ENCODE results near the gene PIN1.

The PIN1 gene

GRCh38 chr19:9881720-9882119, 46.6 kb downstream of the PIN1 start:
- TF ChIP-seq YY1 (IDR thresholded peaks at IDR 0.05; ENCODE audit: low read depth) (no peak), NFIC (IDR thresholded peaks at IDR 0.05) (0 out of 2 replicates have a peak, but pooled peaks have one; percentile 7)

GRCh38 chr19:9883231-9883758, 48.2 kb downstream of the PIN1 start:
- no peak for TF ChIP-seq TAF1 (IDR thresholded peaks at IDR 0.05; ENCODE audit: low read depth)
- TF ChIP-seq CEBPB (IDR thresholded peaks at IDR 0.05), result no peak
- TF ChIP-seq CREB1 (IDR thresholded peaks at IDR 0.05; ENCODE audit: low read depth), result no peak

DNA sequence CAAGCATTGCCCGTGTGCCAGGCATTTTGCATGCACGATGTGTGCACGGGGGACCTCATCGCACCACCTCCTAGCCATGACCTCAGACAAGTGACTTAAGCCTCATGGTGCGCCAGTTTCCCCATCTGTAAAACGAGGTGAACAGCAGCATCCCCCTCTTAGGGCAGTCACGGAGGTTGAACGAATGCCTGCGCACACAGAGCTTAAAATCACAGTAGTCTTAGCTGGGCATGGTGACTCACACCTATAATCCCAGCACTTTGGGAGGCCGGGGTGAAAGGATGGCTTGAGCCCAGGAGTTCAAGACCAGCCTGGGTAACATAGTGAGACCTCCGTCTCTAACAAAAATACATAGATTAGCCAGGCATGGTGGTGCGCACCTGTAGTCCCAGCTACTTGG, 48.6 kb downstream of the PIN1 start:
- TF ChIP-seq TEAD4 (IDR thresholded peaks at IDR 0.05) (no peak), NFIC (IDR thresholded peaks at IDR 0.05) (no peak), CREB1 (IDR thresholded peaks at IDR 0.05; ENCODE audit: low read depth) (no peak), CEBPB (IDR thresholded peaks at IDR 0.05) (no peak), FOXM1 (IDR thresholded peaks at IDR 0.05; ENCODE audit: borderline replicate concordance, low read depth) (no peak), TAF1 (IDR thresholded peaks at IDR 0.05; ENCODE audit: low read depth) (no peak), EP300 (IDR thresholded peaks at IDR 0.05; ENCODE audit: borderline replicate concordance) (no peak), RAD21 (IDR thresholded peaks at IDR 0.05; ENCODE audit: low read depth) (no peak), ZBTB7A (IDR thresholded peaks at IDR 0.05; ENCODE audit: low read depth) (no peak), USF1 (IDR thresholded peaks at IDR 0.05) (no peak), MAX (IDR thresholded peaks at IDR 0.05) (no peak), YY1 (IDR thresholded peaks at IDR 0.05; ENCODE audit: low read depth) (no peak), EGR1 (IDR thresholded peaks at IDR 0.05) (no peak), TCF12 (IDR thresholded peaks at IDR 0.05; ENCODE audit: low read depth) (no peak)
- TF ChIP-seq, protein P1, sequence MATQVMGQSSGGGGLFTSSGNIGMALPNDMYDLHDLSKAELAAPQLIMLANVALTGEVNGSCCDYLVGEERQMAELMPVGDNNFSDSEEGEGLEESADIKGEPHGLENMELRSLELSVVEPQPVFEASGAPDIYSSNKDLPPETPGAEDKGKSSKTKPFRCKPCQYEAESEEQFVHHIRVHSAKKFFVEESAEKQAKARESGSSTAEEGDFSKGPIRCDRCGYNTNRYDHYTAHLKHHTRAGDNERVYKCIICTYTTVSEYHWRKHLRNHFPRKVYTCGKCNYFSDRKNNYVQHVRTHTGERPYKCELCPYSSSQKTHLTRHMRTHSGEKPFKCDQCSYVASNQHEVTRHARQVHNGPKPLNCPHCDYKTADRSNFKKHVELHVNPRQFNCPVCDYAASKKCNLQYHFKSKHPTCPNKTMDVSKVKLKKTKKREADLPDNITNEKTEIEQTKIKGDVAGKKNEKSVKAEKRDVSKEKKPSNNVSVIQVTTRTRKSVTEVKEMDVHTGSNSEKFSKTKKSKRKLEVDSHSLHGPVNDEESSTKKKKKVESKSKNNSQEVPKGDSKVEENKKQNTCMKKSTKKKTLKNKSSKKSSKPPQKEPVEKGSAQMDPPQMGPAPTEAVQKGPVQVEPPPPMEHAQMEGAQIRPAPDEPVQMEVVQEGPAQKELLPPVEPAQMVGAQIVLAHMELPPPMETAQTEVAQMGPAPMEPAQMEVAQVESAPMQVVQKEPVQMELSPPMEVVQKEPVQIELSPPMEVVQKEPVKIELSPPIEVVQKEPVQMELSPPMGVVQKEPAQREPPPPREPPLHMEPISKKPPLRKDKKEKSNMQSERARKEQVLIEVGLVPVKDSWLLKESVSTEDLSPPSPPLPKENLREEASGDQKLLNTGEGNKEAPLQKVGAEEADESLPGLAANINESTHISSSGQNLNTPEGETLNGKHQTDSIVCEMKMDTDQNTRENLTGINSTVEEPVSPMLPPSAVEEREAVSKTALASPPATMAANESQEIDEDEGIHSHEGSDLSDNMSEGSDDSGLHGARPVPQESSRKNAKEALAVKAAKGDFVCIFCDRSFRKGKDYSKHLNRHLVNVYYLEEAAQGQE (IDR thresholded peaks at IDR 0.05; ENCODE audit: low read depth), result no peak

DNA sequence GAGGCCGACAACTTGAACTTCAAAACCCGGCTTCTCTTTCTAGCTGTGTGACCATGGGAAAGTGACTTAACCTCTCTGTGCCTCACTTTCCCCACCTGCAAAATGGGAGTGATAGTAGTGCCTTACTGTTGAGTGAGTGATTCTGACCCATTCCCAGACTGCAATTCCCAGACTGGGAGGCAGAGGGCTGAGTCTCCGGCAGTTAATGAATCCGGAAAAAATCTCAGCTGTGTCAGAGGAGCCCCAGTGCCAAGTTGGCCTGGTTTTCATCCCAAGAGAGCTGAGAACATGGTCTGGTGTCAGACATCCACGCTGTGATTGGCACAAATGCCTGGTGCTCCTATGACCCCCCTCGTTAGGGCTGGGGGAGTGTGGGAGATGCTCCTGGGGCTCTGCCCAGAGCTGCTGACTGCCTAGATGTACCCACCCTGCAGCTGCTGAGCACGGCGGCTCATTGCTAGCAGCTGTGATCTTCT, 50.0 kb downstream of the PIN1 start:
- TF ChIP-seq MAX (IDR thresholded peaks at IDR 0.05) (no peak), NFIC (IDR thresholded peaks at IDR 0.05) (no peak), TCF12 (IDR thresholded peaks at IDR 0.05; ENCODE audit: low read depth) (no peak), TEAD4 (IDR thresholded peaks at IDR 0.05) (no peak), CREB1 (IDR thresholded peaks at IDR 0.05; ENCODE audit: low read depth) (no peak), YY1 (IDR thresholded peaks at IDR 0.05; ENCODE audit: low read depth) (no peak), RAD21 (IDR thresholded peaks at IDR 0.05; ENCODE audit: low read depth) (no peak), EP300 (IDR thresholded peaks at IDR 0.05; ENCODE audit: borderline replicate concordance) (no peak), FOXM1 (IDR thresholded peaks at IDR 0.05; ENCODE audit: borderline replicate concordance, low read depth) (no peak), ZBTB7A (IDR thresholded peaks at IDR 0.05; ENCODE audit: low read depth) (no peak), TAF1 (IDR thresholded peaks at IDR 0.05; ENCODE audit: low read depth) (no peak)
- TF ChIP-seq, protein P1 (IDR thresholded peaks at IDR 0.05; ENCODE audit: low read depth), result no peak

- TF ChIP-seq, protein P1 (IDR thresholded peaks at IDR 0.05; ENCODE audit: low read depth), result no peak
- no peak for TF ChIP-seq EP300 (IDR thresholded peaks at IDR 0.05; ENCODE audit: borderline replicate concordance)
- TF ChIP-seq TAF1 (IDR thresholded peaks at IDR 0.05; ENCODE audit: low read depth), result no peak
- TF ChIP-seq EGR1 (IDR thresholded peaks at IDR 0.05), result no peak
- TF ChIP-seq CREB1 (IDR thresholded peaks at IDR 0.05; ENCODE audit: low read depth), result no peak
- no peak for TF ChIP-seq MAX (IDR thresholded peaks at IDR 0.05)
- TF ChIP-seq NFIC (IDR thresholded peaks at IDR 0.05), result no peak
- TF ChIP-seq ZBTB7A (IDR thresholded peaks at IDR 0.05; ENCODE audit: low read depth), result no peak
- no peak for TF ChIP-seq TEAD4 (IDR thresholded peaks at IDR 0.05)
- TF ChIP-seq FOXM1 (IDR thresholded peaks at IDR 0.05; ENCODE audit: borderline replicate concordance, low read depth), result no peak
- no peak for TF ChIP-seq YY1 (IDR thresholded peaks at IDR 0.05; ENCODE audit: low read depth)
- TF ChIP-seq CEBPB (IDR thresholded peaks at IDR 0.05), result no peak
- TF ChIP-seq RAD21 (IDR thresholded peaks at IDR 0.05; ENCODE audit: low read depth), result no peak
- TF ChIP-seq USF1 (IDR thresholded peaks at IDR 0.05), result no peak
Measured at GRCh38 chr19:9891609-9892373, 56.7 kb downstream of the PIN1 start.

Measured in Ishikawa (cell line).